NCI-H1694 treated with DMSO at 0.1 percent for 48 hours (cell line): ENCODE data around the gene CSTB.
"Not testable (repeated sequence)": the region's sequence is repeated elsewhere in the genome, so short reads cannot be mapped to it uniquely, and the experiment has no call there.

Experiments
- DNase-seq: peaks from one replicate; lab custom pipeline; 2025; lab: John Stamatoyannopoulos, UW

The CSTB gene

GRCh38 chr21:43775795-43776430 is at the start of gene CSTB:
Gene CSTB, minus strand, starts transcription at chr21:43776308. Its CDS starts 39 bp downstream, at chr21:43776269.
- no peak for DNase-seq

- no peak for DNase-seq
Observed at GRCh38 chr21:43825242-43825935, 49.3 kb upstream of the CSTB start.

GRCh38 chr21:43824333-43825241 is 48.5 kb upstream of the CSTB start:
- DNase-seq, result no peak

GRCh38 chr21:43822741-43823140 is 46.6 kb upstream of the CSTB start:
- DNase-seq, result not testable (repeated sequence)

- DNase-seq, result not testable (repeated sequence)
Observed at GRCh38 chr21:43822166-43822565, 46.1 kb upstream of the CSTB start.

- no peak for DNase-seq
Observed at GRCh38 chr21:43820466-43820865, 44.4 kb upstream of the CSTB start.

GRCh38 chr21:43819511-43820405 is 43.6 kb upstream of the CSTB start:
- DNase-seq, result no peak

- no peak for DNase-seq
Observed at GRCh38 chr21:43818685-43819084, 42.6 kb upstream of the CSTB start.

- DNase-seq, result peak; percentile 40
Observed at GRCh38 chr21:43817157-43818086, 41.3 kb upstream of the CSTB start.

- DNase-seq, result no peak
Observed at GRCh38 chr21:43816611-43817071, 40.5 kb upstream of the CSTB start.

GRCh38 chr21:43815991-43816390 is 39.9 kb upstream of the CSTB start:
- no peak for DNase-seq

- no peak for DNase-seq
Observed at GRCh38 chr21:43815107-43815613, 39.1 kb upstream of the CSTB start.

- DNase-seq, result no peak
Observed at GRCh38 chr21:43814215-43815106, 38.4 kb upstream of the CSTB start.

- no peak for DNase-seq
Observed at GRCh38 chr21:43813656-43813980, 37.5 kb upstream of the CSTB start.

GRCh38 chr21:43812957-43813655 is 37.0 kb upstream of the CSTB start:
- DNase-seq, result no peak

- peak; percentile 85 for DNase-seq
Observed at GRCh38 chr21:43812139-43812821, 36.2 kb upstream of the CSTB start.

GRCh38 chr21:43811262-43812105 is 35.4 kb upstream of the CSTB start:
- DNase-seq, result peak; percentile 54
